SJSA1 (cell line): ENCODE measurements around the gene EIF4E3. TPM values are rescaled to one million over a fixed set of nuclear protein-coding genes. Genes with fewer than 3 reads are reported as not detected.

Experiments
- DNase-seq, 2 experiments: peaks; one replicate each; pipeline ENCODE4 v3.0.0-alpha.2; 2015 to 2020; ENCODE audit warnings: low spot score in 2 of 2, low read depth in 1 of 2
- H3K27ac ChIP-seq: fragments of 250-450 bp; sonication (Bioruptor Pico); 2 replicates; pipeline ENCODE4 v1.5.1; 2020; ENCODE audit warnings: mild to moderate bottlenecking, moderate library complexity
- H3K27me3 ChIP-seq: fragments of 250-450 bp; sonication (Bioruptor Pico); replicated peaks from 2 replicates; pipeline ENCODE4 v1.5.1; 2020; ENCODE audit warnings: mild to moderate bottlenecking, moderate library complexity
- H3K36me3 ChIP-seq: fragments of 250-450 bp; sonication (Bioruptor Pico); 2 replicates; pipeline ENCODE4 v1.5.1; 2020; ENCODE audit warnings: mild to moderate bottlenecking
- H3K4me1 ChIP-seq: fragments of 250-450 bp; sonication (Bioruptor Pico); replicated peaks from 2 replicates; pipeline ENCODE4 v1.6.1; 2021; ENCODE audit warnings: mild to moderate bottlenecking
- H3K4me3 ChIP-seq: fragments of 250-450 bp; sonication (Bioruptor Pico); 2 replicates; pipeline ENCODE4 v1.5.1; 2020; ENCODE audit warnings: mild to moderate bottlenecking
- H3K9me3 ChIP-seq: fragments of 250-450 bp; sonication (Bioruptor Pico); replicated peaks from 2 replicates; pipeline ENCODE4 v1.5.1; 2020; ENCODE audit warnings: mild to moderate bottlenecking
- total RNA-seq: library from RNA; depleted of rRNA; stranded (reverse); fragments of >200 nt; shearing (Covaris generic); gene quantifications from 2 replicates; pipeline ENCODE4 v1.2.3, GENCODE V29; 2014

The EIF4E3 gene
- total RNA-seq, 1 experiment from 2014 or later: 2.3 TPM

- Histone ChIP-seq H3K36me3 (no peaks in the 10 kb centered on the region), H3K27me3 (no peaks in the 10 kb centered on the region), H3K9me3 (no peaks in the 10 kb centered on the region), H3K4me1 (peaks cover 58% of the 10 kb centered on the region), H3K4me3 (no peak overlapping the region), H3K27ac (no peak overlapping the region)
- DNase-seq: peak; percentile 52
These were observed 34.8 kb downstream of the EIF4E3 start for GRCh38 chr3:71690341-71690841.

- no peaks in the 10 kb centered on the region for H3K27me3 ChIP-seq
- peaks cover 58% of the 10 kb centered on the region for H3K4me1 ChIP-seq
- no peak overlapping the region for H3K4me3 ChIP-seq
- no peaks in the 10 kb centered on the region for H3K36me3 ChIP-seq
- no peaks in the 10 kb centered on the region for H3K9me3 ChIP-seq
- H3K27ac ChIP-seq: no peak overlapping the region
- DNase-seq: no peak
These were observed 35.9 kb downstream of the EIF4E3 start for GRCh38 chr3:71689291-71689690.

- H3K36me3 ChIP-seq: no peaks in the 10 kb centered on the region
- no peak overlapping the region for H3K27ac ChIP-seq
- no peak overlapping the region for H3K4me3 ChIP-seq
- no peak for DNase-seq
- H3K4me1 ChIP-seq: peaks cover 47% of the 10 kb centered on the region
- no peaks in the 10 kb centered on the region for H3K9me3 ChIP-seq
- H3K27me3 ChIP-seq: no peaks in the 10 kb centered on the region
These were observed 37.1 kb downstream of the EIF4E3 start for GRCh38 chr3:71688121-71688520.

DNA sequence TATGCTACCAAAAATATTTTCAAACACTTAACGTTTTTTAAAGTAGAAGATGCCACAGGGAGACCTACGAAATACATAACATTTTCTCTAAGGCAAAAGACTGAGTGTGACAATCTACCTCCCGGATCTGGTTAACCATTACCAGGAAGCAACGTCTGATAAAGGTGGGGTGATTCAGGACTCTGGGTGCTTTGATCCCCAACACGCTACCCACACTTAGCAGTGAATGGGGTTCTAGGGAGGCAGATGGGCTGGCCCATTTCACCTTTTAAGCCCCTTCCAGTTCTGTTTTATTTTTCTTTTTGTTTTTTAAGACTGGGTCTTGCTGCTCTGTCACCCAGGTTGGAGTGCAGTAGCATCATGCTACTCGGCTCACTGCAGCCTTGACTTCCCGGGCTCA lies 39.5 kb downstream of the EIF4E3 start:
- Histone ChIP-seq H3K4me3 (no peak overlapping the region), H3K27ac (no peak overlapping the region), H3K36me3 (no peaks in the 10 kb centered on the region), H3K27me3 (no peaks in the 10 kb centered on the region), H3K9me3 (no peaks in the 10 kb centered on the region), H3K4me1 (peaks cover 46% of the 10 kb centered on the region)
- DNase-seq: no peak

DNA sequence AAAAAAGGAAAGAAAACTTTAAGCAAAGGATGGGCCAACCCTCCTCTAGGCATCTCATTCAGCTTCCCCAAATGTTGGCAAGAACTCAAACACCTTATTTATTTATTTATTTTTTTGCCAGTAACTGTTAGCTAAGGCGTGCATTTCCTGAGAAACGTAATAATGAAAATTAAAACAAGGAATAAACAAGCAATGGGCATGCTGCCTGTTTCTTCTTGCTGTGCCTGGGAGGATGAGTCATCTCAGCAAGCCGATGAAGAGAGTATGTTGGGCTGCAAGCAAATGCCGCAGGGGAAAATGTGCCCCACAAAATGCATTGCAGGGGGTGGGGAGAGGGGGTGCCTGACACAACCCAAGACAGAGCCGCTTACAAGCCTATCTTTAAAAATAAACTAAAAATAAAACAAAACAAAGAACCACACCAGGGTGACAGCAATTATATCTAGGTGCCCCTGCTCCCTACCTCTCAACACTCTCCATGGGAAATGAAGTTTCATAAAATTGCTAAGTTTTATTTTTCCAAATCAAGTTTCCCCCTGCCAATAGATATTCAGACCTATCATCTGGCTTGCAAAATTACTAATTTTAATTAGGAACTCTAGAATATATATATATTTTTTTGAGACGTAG lies 40.3 kb downstream of the EIF4E3 start:
- peak; percentile 75 to 76 for DNase-seq
- Histone ChIP-seq H3K27me3 (no peaks in the 10 kb centered on the region), H3K4me3 (no peak overlapping the region), H3K27ac (no peak overlapping the region), H3K36me3 (no peaks in the 10 kb centered on the region), H3K9me3 (no peaks in the 10 kb centered on the region), H3K4me1 (peaks cover 45% of the 10 kb centered on the region)

- no peak for DNase-seq
- no peak overlapping the region for H3K4me3 ChIP-seq
- no peaks in the 10 kb centered on the region for H3K36me3 ChIP-seq
- H3K27me3 ChIP-seq: no peaks in the 10 kb centered on the region
- H3K27ac ChIP-seq: no peak overlapping the region
- no peaks in the 10 kb centered on the region for H3K9me3 ChIP-seq
- H3K4me1 ChIP-seq: peaks cover 39% of the 10 kb centered on the region
These were observed 41.0 kb downstream of the EIF4E3 start for GRCh38 chr3:71684046-71684756.

DNA sequence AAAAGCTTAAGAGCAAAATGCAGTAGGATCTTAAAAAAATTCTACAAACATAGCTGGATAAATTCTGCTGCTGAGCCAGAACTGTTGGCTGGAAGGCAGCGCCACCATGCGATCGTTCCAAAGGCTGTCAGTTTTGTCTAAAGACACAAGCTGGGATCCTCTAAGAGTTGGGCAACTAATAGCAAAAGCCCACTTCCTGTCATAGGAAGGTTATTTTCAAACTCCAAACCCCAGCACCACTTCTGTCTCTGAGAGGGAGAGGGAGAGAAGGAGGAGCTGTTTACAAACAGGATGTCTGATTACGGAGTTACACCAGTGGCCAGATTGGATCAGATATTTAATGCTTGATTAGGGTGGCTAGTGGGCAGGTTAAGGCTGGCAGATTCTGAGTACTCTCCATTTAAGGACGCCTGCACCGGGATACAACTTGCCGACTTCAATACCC lies 44.0 kb downstream of the EIF4E3 start:
- peak; percentile 42 to 51 for DNase-seq
- H3K4me3 ChIP-seq: no peak overlapping the region
- no peaks in the 10 kb centered on the region for H3K27me3 ChIP-seq
- no peaks in the 10 kb centered on the region for H3K36me3 ChIP-seq
- peaks cover 25% of the 10 kb centered on the region for H3K4me1 ChIP-seq
- H3K27ac ChIP-seq: peak overlapping the region; percentile 16
- H3K9me3 ChIP-seq: no peaks in the 10 kb centered on the region

DNA sequence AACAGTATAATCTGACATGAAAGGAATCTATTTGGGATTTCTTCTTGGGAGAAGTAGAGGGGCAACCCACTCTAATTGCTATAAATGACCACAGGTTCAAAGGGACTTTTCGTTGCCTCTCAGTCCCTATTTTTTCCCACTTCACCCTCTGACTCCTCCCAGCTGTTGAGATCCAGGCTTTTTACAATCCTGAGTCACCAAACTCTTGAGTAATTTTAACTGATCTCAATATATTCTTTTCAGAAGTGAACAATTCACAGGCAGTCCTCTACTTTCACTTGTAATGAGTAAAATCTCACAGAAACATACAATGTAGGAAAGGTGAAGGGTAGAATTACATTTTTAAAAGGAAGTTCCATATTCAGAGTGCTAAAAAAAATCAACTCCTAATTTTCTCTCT lies 44.6 kb downstream of the EIF4E3 start:
- no peak overlapping the region for H3K4me3 ChIP-seq
- H3K27me3 ChIP-seq: no peaks in the 10 kb centered on the region
- peaks cover 25% of the 10 kb centered on the region for H3K4me1 ChIP-seq
- H3K36me3 ChIP-seq: no peaks in the 10 kb centered on the region
- H3K27ac ChIP-seq: peak overlapping the region; percentile 16
- peak in 1 of 2 experiments; percentile 40 for DNase-seq
- H3K9me3 ChIP-seq: no peaks in the 10 kb centered on the region

DNA sequence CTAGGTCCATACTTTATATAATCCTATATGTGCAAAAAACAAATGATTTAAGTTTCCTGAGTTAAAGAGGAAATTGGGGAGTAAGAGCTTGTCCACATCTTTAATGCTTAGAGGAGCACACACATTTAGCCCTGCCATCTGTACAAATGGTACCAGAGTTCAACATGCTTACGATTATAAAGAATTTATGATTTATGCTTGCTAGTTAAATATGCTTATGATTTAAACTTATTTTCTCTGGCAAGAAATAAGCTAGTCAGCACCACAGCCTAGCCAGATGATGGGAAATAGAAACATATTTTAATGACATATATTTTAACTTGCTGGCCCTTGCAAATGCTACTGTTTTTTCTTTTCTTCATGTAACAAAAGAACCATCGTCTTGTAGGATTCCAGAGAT lies 48.3 kb downstream of the EIF4E3 start:
- H3K27me3 ChIP-seq: no peaks in the 10 kb centered on the region
- no peaks in the 10 kb centered on the region for H3K9me3 ChIP-seq
- DNase-seq: no peak
- H3K27ac ChIP-seq: no peak overlapping the region
- peaks cover 14% of the 10 kb centered on the region for H3K4me1 ChIP-seq
- no peaks in the 10 kb centered on the region for H3K36me3 ChIP-seq
- H3K4me3 ChIP-seq: no peak overlapping the region

DNA sequence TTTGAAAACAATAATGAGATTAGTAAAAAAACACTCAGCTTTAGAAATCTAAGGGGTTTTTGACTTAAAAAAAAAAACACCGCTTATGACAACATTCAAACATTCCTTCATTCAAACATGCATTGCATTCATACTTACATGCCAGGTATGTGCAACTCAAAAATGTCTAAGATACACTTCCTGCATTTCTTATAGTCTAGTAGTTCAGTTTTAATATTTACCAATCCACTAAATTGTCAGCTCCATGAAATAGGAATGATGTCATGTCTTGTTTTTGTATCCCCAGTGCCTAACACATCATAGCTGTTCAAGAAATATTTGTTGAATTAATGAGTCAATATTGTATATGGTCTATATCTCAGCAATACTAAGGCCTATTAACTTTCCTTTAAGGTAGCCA lies 51.7 kb downstream of the EIF4E3 start:
- H3K4me1 ChIP-seq: no peaks in the 10 kb centered on the region
- no peak overlapping the region for H3K27ac ChIP-seq
- H3K9me3 ChIP-seq: no peaks in the 10 kb centered on the region
- no peaks in the 10 kb centered on the region for H3K36me3 ChIP-seq
- no peak for DNase-seq
- H3K4me3 ChIP-seq: no peak overlapping the region
- H3K27me3 ChIP-seq: no peaks in the 10 kb centered on the region

DNA sequence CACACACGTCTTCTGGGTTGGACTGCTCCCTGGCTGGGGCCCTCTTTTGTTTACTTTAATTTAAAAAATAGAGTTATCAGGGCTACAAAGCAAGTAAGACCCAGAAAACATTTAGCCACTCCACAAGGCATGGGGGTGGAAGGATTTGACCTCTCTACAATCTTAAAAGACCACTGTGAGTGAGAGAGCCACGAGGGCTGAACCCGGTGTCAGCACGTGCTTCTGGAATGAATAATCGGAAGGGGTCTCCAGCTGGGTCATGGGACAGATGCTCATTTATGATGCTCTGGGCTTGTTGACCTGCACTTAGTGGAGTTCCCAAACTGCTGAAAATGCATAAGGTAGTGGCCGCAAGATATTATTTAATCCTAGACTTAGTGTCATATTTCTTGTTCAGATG lies 52.4 kb downstream of the EIF4E3 start:
- no peaks in the 10 kb centered on the region for H3K36me3 ChIP-seq
- H3K27ac ChIP-seq: no peak overlapping the region
- H3K27me3 ChIP-seq: no peaks in the 10 kb centered on the region
- no peaks in the 10 kb centered on the region for H3K9me3 ChIP-seq
- H3K4me3 ChIP-seq: no peak overlapping the region
- DNase-seq: no peak
- no peaks in the 10 kb centered on the region for H3K4me1 ChIP-seq

DNA sequence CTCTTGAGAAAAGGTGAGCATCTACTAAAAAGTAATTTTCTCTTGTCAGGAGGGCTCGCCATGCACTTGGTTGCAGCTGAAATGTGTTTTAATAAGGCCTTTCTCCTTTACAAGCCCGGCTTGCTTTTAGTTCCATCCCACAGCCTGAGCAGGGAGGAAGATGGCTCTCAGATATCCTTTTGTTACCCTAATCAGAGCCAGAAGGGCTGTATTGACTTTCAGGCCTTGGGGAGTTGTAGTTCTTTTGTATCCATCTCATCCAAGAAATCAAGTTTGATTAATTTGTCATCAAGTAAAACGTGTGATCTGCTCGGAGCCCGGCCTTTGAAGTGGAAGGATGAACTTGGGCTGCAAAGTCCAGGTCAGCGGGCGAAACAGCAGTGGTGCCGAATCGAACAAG lies 52.9 kb downstream of the EIF4E3 start:
- Histone ChIP-seq H3K4me1 (no peaks in the 10 kb centered on the region), H3K27me3 (no peaks in the 10 kb centered on the region), H3K27ac (no peak overlapping the region), H3K36me3 (no peaks in the 10 kb centered on the region), H3K4me3 (no peak overlapping the region), H3K9me3 (no peaks in the 10 kb centered on the region)
- no peak for DNase-seq

GRCh38 chr3:71671216-71671845 lies 53.9 kb downstream of the EIF4E3 start:
- H3K27me3 ChIP-seq: no peaks in the 10 kb centered on the region
- no peaks in the 10 kb centered on the region for H3K4me1 ChIP-seq
- DNase-seq: no peak
- H3K4me3 ChIP-seq: no peak overlapping the region
- H3K36me3 ChIP-seq: no peaks in the 10 kb centered on the region
- no peak overlapping the region for H3K27ac ChIP-seq
- H3K9me3 ChIP-seq: no peaks in the 10 kb centered on the region

DNA sequence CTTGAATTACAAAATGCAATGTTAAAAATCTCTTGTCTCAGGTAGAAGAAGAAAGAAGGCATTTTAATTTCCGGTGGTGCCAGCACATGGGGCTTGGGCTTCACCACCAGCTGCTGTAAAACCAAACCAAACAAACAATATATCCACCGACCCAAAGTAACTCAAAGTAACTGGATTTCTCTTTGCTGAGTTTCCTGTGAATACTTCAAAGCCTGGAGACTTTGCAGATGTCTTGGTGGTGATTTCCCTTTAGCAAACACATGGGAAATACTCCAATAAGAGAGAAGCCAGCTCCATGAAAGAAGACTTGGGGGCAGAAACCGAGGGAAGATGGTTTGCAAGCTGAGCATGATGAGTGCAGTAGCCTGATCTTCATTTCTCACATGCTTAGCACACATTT lies 62.6 kb downstream of the EIF4E3 start:
- no peaks in the 10 kb centered on the region for H3K27me3 ChIP-seq

More for the DNA sequence above, 62.6 kb downstream of the EIF4E3 start:
- DNase-seq: no peak
- no peak overlapping the region for H3K4me3 ChIP-seq
- H3K27ac ChIP-seq: no peak overlapping the region
- H3K36me3 ChIP-seq: no peaks in the 10 kb centered on the region
- no peaks in the 10 kb centered on the region for H3K9me3 ChIP-seq
- H3K4me1 ChIP-seq: peaks cover 9% of the 10 kb centered on the region
